ENCODE data around the gene C3orf22. TPM values are rescaled to one million over a fixed set of nuclear protein-coding genes. Genes with fewer than 3 reads are reported as not detected.

The C3orf22 gene
- total and polyA plus RNA-seq, 9 of the 15 experiments (the other 6 are each of a cell fraction or from before 2014, with no cell fraction given): not detected

- intact Hi-C loops (cut with micrococcal nuclease) (no loop called here), in situ Hi-C loops (cut with MboI) (no loop called here)
- Histone ChIP-seq H3K9me1 (ENCODE audit: control insufficient read depth, insufficient read depth, low read length) (no peaks in the 10 kb centered on the region), H3K36me3 (ENCODE audit: control insufficient read depth, insufficient read depth, low read length) (no peaks in the 10 kb centered on the region), H3K4me2 (ENCODE audit: insufficient read depth, low read length) (no peak overlapping the region), H3K79me2 (ENCODE audit: control insufficient read depth, insufficient read depth, low read length) (no peaks in the 10 kb centered on the region), H3K9ac (ENCODE audit: insufficient read depth in 1 of 2, low read depth in 2 of 2, low read length in 2 of 2) (no peak overlapping the region), H4K20me1 (replicated peaks; ENCODE audit: control insufficient read depth, insufficient read depth, low read length) (no peaks in the 10 kb centered on the region), H3K27me3 (ENCODE audit: control insufficient read depth in 2 of 2, insufficient read depth in 2 of 2, low read length in 2 of 2) (peaks cover 0 to 16% of the 10 kb centered on the region in 2 experiments; a peak in 1 of 5 replicates), H3K4me3 (no peak overlapping the region), H3K9me3 (replicated peaks; ENCODE audit: control insufficient read depth, insufficient read depth, low read depth, low read length) (no peaks in the 10 kb centered on the region), H3K27ac (ENCODE audit: extremely low read depth, low read depth, low read length) (no peak overlapping the region), H3K4me1 (replicated peaks in 1 of 2; ENCODE audit: control insufficient read depth in 2 of 2, insufficient read depth in 2 of 2, low read length in 2 of 2) (no peaks in the 10 kb centered on the region; a peak in 2 of 5 replicates), H2AFZ (ENCODE audit: low read depth, low read length) (no peak overlapping the region)
- no TSS peak for BruUV-seq (replicated peaks)
- ChIA-PET POLR2A (interaction anchor here (0.6 kb wide), 1 partner anchor 343 kb away, joined by 4 read pairs; no protein-coding TSS in a partner anchor), CTCF (ENCODE audit: low intra/inter-chr PET ratio) (no interaction called here)
- 0% methylated on average over 2 of the region's 3 CpGs for WGBS (ENCODE audit: insufficient coverage, low coverage, missing lambda C conversion rate)
- no peak for DNase-seq (ENCODE audit: extremely low read depth in 1 of 4, low spot score in 3 of 4)
- no peak for TF ChIP-seq TAF15 (IDR thresholded peaks at IDR 0.05; ENCODE audit: low read depth, low read length)
- TF ChIP-seq, protein P1, sequence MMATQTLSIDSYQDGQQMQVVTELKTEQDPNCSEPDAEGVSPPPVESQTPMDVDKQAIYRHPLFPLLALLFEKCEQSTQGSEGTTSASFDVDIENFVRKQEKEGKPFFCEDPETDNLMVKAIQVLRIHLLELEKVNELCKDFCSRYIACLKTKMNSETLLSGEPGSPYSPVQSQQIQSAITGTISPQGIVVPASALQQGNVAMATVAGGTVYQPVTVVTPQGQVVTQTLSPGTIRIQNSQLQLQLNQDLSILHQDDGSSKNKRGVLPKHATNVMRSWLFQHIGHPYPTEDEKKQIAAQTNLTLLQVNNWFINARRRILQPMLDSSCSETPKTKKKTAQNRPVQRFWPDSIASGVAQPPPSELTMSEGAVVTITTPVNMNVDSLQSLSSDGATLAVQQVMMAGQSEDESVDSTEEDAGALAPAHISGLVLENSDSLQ (IDR thresholded peaks at IDR 0.05): no peak
- TF ChIP-seq ZNF23 (CRISPR knock-in tag; IDR thresholded peaks at IDR 0.05): no peak
- TF ChIP-seq ZSCAN29 (IDR thresholded peaks at IDR 0.05): no peak
- no peak for TF ChIP-seq NCOR1 (IDR thresholded peaks at IDR 0.05)
- TF ChIP-seq, protein P2, sequence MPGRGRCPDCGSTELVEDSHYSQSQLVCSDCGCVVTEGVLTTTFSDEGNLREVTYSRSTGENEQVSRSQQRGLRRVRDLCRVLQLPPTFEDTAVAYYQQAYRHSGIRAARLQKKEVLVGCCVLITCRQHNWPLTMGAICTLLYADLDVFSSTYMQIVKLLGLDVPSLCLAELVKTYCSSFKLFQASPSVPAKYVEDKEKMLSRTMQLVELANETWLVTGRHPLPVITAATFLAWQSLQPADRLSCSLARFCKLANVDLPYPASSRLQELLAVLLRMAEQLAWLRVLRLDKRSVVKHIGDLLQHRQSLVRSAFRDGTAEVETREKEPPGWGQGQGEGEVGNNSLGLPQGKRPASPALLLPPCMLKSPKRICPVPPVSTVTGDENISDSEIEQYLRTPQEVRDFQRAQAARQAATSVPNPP (IDR thresholded peaks at IDR 0.05; ENCODE audit: borderline replicate concordance, insufficient read depth, insufficient read length): no peak
- TF ChIP-seq ETS1 (conservative IDR thresholded peaks at IDR 0.05; ENCODE audit: control insufficient read depth, low read depth, low read length): no peak
- no peak for TF ChIP-seq HCFC1 (IDR thresholded peaks at IDR 0.05; ENCODE audit: low read depth, low read length)
- TF ChIP-seq ELF1 (tag; IDR thresholded peaks at IDR 0.05): no peak
- no peak for TF ChIP-seq TFAP4 (CRISPR knock-in tag; IDR thresholded peaks at IDR 0.05; ENCODE audit: borderline replicate concordance)
- no peak for TF ChIP-seq TAF9B (IDR thresholded peaks at IDR 0.05; ENCODE audit: partially characterized antibody)
- no peak for TF ChIP-seq ZEB2 (IDR thresholded peaks at IDR 0.05)
- no peak for TF ChIP-seq ZNF79 (CRISPR knock-in tag; IDR thresholded peaks at IDR 0.05; ENCODE audit: low read depth)
- no peak for ATAC-seq
- FAIRE-seq: no peak
These were observed 10.1 kb upstream of the C3orf22 start for GRCh38 chr3:126568776-126569342.

Data from K562 (cell line).